MM.1S (cell line): ENCODE measurements around the gene C16orf89.

Experiments used
- EZH2 ChIP-seq: fragments of 300-600 bp; sonication (generic); optimal IDR thresholded peaks from 2 replicates; pipeline ENCODE3; 2017; ENCODE audit warnings: low read depth, mild to moderate bottlenecking, antibody characterized with exemption, low read length, mixed read lengths
- TF ChIP-seq, protein P1 (sequence below): fragments of 300-600 bp; sonication (generic); IDR thresholded peaks from 2 replicates; pipeline ENCODE4 v1.5.1; 2016; ENCODE audit warnings: antibody characterized with exemption, low read length, mixed read lengths

DNA sequence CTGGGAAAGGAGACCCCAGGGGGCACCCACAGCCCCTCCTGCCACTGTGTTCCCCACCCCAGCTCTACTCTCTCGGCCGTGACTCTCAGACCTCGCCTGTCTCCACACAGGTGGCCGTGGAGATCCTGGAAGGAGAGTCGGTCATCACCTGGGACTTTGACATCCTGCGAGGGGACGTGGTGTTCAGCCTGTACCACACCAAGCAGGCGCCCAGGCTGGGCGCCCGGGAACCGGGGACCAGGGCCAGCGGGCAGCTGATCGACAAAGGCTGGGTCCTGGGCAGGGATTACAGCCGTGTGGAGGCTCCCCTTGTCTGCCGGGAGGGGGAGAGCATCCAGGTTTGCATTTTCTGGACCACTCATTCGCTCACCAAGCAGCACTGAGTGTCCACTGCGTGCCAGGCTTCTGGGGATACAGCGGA, 57.4 kb downstream of the C16orf89 start:
- TF ChIP-seq EZH2: no peak
- TF ChIP-seq, protein P1, sequence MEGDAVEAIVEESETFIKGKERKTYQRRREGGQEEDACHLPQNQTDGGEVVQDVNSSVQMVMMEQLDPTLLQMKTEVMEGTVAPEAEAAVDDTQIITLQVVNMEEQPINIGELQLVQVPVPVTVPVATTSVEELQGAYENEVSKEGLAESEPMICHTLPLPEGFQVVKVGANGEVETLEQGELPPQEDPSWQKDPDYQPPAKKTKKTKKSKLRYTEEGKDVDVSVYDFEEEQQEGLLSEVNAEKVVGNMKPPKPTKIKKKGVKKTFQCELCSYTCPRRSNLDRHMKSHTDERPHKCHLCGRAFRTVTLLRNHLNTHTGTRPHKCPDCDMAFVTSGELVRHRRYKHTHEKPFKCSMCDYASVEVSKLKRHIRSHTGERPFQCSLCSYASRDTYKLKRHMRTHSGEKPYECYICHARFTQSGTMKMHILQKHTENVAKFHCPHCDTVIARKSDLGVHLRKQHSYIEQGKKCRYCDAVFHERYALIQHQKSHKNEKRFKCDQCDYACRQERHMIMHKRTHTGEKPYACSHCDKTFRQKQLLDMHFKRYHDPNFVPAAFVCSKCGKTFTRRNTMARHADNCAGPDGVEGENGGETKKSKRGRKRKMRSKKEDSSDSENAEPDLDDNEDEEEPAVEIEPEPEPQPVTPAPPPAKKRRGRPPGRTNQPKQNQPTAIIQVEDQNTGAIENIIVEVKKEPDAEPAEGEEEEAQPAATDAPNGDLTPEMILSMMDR: no peak
